GM08714 (cell line): ENCODE data around the gene CRIP1.

Experiments used
- H3K4me3 ChIP-seq: fragments of 200-500 bp; sonication (Bioruptor generic); 2 replicates; pipeline ENCODE4 v1.5.1; 2014; ENCODE audit warnings: mild to moderate bottlenecking, low read length, inconsistent platforms
- ZNF274 ChIP-seq: IDR thresholded peaks from 2 replicates; pipeline ENCODE4 v1.6.1; 2012; ENCODE audit warnings: mild to moderate bottlenecking, low read depth, low read length

Gene CRIP1

DNA sequence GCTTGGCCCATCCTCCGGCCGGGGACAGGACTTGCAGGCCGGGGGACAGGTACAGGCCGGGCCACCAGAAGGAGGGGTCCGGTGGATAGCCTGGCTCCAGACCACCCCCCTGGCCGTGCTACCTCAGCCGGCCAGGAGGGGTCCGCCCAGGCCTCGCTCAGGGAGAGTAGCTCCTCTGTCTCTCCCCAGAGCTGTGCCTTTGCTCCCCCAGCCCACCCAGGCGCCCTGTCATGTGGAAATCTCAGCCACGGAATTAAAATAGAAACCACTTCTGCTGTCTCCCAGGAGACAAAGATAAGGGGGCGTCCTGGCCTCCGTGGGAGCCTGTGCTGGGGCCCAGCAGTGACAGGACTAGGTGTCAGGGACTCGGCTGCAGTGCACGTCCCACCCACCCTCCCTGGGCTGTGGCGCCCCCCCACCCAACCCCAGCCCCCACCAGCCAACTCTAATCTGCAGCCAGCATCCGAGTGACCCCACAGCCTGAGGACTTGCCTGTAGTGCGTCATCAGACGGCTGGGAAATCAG, 15.3 kb upstream of the CRIP1 start:
- no peak for TF ChIP-seq ZNF274
- H3K4me3 ChIP-seq = no peak overlapping the region

DNA sequence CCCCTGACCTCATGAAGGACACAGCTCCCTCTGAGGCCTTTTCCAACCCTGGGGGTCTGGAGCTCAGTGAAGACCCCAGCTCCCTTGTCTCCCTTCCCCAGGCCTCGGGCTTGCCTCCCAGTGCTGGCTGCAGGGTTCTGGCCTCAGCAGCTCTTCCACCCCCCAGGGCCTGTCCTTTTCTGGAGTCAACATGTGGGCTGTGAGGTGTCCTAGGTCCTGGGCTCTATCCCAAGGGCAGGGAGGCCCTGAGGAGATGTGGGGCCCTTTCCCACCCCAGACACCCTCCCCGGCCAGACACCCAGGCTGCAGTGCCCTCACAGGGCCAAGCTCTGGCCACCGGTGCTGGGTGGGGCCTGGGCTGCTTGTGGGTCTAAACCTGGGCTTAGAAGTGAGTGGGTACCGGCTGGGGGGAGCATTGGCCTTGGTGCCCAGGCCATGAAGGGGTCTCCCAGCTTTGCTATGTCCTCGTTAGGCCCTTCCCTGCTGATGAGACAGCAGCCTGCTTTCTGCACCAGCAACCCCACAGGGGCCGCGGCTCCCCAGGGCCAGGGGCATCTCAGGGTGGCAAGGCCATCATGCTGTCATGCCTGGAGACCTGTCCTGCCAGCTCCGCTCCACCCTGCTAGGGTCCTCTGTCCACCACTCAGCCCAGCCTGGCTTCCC, 14.7 kb upstream of the CRIP1 start:
- no peak for TF ChIP-seq ZNF274
- no peak overlapping the region for H3K4me3 ChIP-seq

DNA sequence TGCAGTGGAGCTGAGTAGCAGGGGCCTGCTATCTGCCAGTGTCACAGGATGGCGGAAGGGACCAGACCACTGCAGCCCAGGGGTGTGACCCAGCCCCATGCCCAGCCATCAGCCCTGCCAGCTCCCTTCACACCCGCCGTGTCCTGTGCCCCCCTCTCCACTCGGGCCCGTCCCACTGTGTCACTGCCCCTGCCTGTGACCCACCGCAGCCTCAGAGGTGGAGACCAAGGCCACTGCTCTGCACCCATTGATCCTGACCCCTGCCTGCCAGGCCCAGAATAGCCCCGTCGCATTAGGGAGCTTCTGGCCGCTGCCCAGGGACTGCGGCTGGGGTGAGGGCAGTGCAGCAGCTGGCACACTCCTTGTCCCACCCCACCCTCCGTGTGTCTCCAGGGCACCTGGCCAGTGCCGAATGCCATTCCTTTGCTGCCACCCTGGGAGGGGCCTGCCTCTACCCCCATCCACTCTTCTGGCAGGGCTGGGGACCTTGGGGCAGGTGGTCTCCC, 14.1 kb upstream of the CRIP1 start:
- TF ChIP-seq ZNF274 = no peak
- no peak overlapping the region for H3K4me3 ChIP-seq

DNA sequence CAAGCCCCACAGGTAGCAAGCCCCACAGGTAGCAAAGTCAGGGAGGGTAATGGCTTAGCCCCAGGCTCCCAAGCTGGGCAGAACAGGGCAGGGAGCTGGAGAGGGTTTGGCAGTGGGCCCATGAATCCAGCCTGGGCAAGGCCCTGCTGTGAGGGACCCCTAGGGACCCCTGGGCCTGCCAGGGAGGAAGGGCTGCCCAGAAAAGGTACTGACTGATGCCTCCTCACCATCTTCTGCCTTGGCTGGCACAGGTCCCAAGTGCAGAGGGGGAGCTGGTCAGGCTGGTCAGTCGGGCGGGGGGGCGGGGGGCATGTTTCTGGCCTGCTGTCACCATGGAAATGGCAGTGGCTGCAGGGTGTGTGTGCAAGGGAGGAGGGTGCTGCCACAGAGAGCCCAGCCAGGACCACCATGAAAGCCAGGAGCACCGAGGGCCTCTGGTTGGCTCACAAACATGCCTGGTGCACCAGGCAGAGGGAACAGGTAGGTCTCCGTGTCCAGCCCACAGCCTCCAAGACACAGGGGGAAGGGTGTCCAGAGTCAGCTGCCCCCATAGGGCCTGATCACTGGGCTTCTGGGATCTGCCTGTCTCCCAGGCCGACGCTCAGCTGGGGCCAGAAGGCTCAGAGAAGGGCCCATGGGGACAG, 13.5 kb upstream of the CRIP1 start:
- TF ChIP-seq ZNF274 = no peak
- H3K4me3 ChIP-seq = no peak overlapping the region

- no peak for TF ChIP-seq ZNF274
- H3K4me3 ChIP-seq = peak overlapping the region; percentile 42; the same call in 1 of the 2 replicates
Measured at GRCh38 chr14:105473677-105474482, 12.8 kb upstream of the CRIP1 start.

GRCh38 chr14:105474483-105475268, 12.0 kb upstream of the CRIP1 start, which contains the start of gene CRIP2:
Gene CRIP2 (plus strand): TSS chr14:105474821. CDS start chr14:105474863, 42 bp downstream.
- TF ChIP-seq ZNF274 = no peak
- H3K4me3 ChIP-seq = peak within 1 kb of the TSS; percentile 42; the same call in 1 of the 2 replicates

GRCh38 chr14:105475269-105476096, 11.2 kb upstream of the CRIP1 start:
- no peak overlapping the region; the same call in 1 of the 2 replicates for H3K4me3 ChIP-seq
- no peak for TF ChIP-seq ZNF274

DNA sequence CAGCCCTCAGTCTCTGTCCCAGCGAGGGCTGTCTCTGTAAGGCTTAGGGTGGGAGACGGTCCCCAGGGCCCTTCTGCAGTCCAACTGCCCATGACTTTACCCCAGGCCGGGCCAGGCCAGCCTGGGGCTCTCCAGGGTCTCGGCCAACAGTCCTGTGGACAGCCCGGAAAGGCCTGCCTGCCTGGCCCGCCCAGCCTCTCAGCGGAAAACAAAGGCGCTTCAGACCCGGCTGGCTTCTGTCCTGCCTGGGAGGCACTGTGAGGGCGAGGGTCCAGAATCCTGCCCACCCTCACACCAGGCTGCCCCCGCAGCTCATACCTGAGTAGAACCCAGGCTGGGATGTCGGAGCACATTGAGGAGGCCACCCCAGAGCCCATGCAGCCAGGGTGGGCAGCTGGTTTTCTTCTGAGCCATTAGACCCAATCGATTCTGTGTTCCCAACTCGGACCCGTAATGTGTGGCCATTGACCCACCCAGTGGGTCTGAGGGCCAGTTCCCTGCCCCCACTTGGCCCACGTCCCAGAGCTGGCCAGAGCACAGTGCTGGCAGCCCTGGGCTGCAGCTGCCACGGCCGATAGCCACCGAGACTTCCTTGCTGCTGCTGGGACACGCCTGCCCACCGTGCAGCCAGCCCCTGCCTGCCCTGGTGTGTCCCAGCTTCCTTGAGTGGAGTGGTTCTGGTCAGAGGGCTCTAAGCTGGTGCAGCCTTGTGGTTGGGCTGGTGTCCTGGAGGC, 10.4 kb upstream of the CRIP1 start:
- no peak overlapping the region for H3K4me3 ChIP-seq

DNA sequence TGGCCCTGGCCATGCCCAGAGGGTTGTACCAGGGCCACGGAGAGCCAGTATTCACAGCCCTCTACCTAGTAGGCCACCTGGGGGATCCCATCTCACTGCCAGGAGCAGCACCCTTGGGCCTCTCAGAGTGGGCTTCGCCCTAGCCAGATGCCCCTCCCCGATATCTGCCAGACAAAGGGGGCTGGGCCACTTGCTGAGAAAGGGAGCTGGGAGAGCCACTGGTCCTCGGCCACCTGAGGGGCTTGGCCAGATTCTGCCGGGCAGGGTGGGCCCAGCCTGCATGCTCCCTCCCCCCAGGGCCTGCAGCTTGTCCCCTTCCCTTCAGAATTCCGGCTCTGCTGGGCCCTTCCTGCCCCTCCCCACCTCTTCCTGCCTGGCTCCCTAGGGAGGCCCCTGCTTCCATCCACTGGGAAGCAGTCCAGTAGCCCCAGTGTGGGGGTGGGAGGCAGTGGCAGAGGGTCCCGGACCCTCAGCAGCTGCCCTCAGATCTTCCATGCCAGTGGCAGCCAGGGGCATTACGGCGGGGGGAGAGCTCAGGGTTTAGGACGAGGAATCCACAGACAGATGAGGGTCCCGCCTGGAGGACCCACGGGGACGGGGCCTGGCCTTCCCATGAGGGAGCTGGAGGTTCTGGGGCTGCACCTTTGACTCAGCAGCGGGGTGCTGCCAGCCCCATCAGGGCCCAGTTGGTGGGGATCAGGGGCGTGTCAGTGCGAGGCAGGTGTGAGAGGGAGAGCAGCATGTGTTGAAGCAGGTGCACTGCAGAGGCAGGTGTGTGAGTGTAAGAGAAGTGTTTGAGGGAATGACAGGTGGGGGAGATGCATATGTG, 9.6 kb upstream of the CRIP1 start:
- H3K4me3 ChIP-seq = no peak overlapping the region
- no peak for TF ChIP-seq ZNF274

More for the DNA sequence above, 10.4 kb upstream of the CRIP1 start:
- no peak for TF ChIP-seq ZNF274

DNA sequence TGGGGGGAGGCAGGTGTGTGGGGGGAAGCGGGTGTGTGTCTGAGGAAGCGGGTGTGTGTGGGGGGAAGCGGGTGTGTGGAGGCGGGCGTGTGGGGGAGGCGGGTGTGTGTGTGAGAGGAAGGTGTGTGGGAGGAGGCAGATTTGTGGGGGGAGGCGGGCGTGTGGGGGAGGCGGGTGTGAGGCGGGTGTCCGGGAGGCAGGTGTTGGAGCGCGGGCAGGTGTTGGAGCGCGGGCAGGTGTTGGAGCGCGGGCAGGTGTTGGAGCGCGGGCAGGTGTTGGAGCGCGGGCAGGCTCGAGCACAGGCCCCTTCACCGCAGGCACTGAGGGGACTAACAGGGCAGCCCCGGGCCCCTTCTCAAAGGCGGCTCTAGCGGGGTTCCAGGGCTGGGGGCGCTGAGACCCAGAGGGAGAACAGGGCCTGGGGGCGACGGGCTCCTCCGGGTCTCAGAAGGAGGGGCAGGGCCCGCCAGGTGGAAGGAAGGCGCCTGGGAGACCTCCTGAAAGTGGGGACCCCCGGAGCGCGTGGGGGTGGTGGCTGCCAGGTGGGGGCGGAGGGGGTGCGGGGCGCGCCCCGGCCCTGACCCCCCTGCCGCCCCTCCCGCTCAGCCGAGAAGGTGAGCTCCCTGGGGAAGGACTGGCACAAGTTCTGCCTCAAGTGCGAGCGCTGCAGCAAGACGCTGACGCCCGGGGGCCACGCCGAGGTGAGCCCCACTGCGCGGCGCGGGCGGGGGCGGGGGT, 8.9 kb upstream of the CRIP1 start:
- H3K4me3 ChIP-seq = no peak overlapping the region
- no peak for TF ChIP-seq ZNF274
